Fibroblast of pulmonary artery (primary cell): ENCODE data around the gene IFNA6.

Experiments used
- DNase-seq: peaks from one replicate; pipeline ENCODE4 v3.0.0-alpha.2; 2010; ENCODE audit warnings: low read depth
- H3K4me3 ChIP-seq: replicated peaks from 2 replicates; pipeline ENCODE4 v1.5.1; 2011; ENCODE audit warnings: low read depth, mild to moderate bottlenecking, control low read depth, low read length, moderate library complexity
- TF ChIP-seq, protein P1 (sequence below): IDR thresholded peaks from 2 replicates; pipeline ENCODE4 v1.5.1; 2011; ENCODE audit warnings: mild to moderate bottlenecking, control low read depth, low read length, inconsistent platforms; ENCODE audit errors: missing control alignments

IFNA6 gene

GRCh38 chr9:21326526-21327139 is 24.1 kb downstream of the IFNA6 start:
- peak; percentile 65 for DNase-seq
- H3K4me3 ChIP-seq, result no peak overlapping the region
- TF ChIP-seq, protein P1, sequence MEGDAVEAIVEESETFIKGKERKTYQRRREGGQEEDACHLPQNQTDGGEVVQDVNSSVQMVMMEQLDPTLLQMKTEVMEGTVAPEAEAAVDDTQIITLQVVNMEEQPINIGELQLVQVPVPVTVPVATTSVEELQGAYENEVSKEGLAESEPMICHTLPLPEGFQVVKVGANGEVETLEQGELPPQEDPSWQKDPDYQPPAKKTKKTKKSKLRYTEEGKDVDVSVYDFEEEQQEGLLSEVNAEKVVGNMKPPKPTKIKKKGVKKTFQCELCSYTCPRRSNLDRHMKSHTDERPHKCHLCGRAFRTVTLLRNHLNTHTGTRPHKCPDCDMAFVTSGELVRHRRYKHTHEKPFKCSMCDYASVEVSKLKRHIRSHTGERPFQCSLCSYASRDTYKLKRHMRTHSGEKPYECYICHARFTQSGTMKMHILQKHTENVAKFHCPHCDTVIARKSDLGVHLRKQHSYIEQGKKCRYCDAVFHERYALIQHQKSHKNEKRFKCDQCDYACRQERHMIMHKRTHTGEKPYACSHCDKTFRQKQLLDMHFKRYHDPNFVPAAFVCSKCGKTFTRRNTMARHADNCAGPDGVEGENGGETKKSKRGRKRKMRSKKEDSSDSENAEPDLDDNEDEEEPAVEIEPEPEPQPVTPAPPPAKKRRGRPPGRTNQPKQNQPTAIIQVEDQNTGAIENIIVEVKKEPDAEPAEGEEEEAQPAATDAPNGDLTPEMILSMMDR, result peak; percentile 68

GRCh38 chr9:21324047-21324446 is 26.6 kb downstream of the IFNA6 start:
- no peak for DNase-seq
- TF ChIP-seq, protein P1, result no peak
- no peak overlapping the region for H3K4me3 ChIP-seq

DNA sequence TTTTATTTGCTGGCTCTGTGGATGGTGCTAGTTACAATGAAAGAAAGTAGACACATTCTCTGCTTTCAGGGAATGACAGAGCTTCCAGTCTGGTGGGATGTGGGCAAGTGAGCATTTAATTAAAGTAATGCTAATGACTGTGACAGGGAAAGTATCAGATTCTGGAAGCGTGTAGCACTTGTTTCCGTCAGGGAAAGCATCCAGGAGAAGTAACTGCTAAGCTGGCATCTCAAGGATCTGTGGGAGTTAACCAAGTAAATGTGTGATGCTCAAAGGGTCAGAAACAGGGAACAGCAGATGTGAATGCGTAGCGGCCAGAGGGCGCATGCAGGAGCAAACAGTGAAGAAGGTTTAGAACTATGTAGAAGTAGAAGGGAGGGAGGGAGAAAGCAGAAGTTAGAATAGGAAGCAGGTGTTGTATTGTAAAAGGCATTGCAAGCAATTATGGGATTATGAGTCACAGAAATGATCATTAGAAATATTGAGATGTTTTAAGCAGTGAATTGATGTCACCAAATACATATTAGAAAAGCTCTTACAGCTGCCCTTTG is 27.7 kb downstream of the IFNA6 start:
- no peak overlapping the region for H3K4me3 ChIP-seq
- no peak for DNase-seq
- TF ChIP-seq, protein P1, result no peak

GRCh38 chr9:21320465-21320864 is 30.2 kb downstream of the IFNA6 start:
- TF ChIP-seq, protein P1, result no peak
- DNase-seq, result no peak
- H3K4me3 ChIP-seq, result no peak overlapping the region

DNA sequence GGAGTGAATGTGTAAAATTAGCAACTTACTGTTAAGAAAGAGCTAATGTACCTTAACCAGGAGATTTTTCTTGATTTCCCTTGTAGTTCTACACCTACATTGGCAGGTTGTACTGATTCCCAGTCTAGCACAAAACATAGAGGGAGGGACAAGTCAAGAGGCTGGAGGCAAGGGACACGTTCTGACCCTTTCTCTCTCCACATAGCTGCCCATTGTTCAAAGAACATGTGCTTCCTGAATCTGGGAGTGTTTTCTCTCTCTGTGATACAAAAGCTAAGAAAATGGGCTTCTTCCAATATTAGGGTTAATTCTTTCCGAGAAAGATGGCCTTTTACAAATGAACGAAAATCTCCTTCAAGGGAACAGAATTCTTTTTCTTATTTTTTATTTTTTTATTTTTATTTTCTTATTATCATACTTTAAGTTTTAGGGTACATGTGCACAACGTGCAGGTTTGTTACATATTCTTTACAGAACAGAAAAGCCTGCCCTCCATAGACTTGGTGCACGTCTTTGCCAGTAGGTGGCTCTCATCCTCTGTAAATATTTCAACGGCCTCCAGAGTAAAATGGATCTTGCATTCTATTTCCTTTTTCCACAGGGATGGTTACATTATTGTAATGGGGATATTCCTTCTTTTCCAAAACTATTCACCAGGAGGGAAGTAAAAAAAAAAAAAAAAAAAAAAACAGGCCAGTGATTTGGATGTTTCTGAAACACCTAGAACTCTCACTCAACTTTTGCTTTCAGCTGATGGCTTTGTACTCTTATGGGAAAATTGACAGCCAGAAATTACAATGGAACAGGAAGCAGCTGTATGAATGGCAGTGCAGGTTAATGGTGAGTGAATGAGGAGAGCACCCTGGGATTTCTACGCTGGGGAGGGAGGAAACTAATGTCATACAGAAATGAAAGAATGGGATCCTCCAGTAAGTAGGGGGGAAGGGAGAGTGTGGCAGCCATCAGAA is 32.4 kb downstream of the IFNA6 start:
- DNase-seq, result peak; percentile 67
- H3K4me3 ChIP-seq, result no peak overlapping the region
- TF ChIP-seq, protein P1, result peak; percentile 72

DNA sequence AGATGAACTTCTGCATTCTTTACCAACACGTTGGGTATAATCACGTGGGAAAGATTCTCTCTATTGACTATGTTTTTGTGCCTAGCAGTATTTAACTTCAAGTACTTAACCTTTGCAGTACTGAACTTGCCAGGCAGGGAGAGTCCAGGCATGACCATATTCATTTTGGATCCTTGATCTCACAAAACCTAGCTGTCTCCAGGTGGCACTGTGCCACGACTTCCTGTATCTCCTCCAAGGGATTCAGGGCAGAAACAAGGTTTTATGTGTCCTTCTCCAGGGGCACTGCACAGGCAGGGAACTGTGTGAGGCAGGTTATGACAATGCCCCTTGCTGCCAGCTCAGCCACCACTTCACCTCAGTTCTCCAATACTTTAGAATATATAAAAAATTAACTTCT is 33.8 kb downstream of the IFNA6 start:
- H3K4me3 ChIP-seq, result no peak overlapping the region
- TF ChIP-seq, protein P1, result no peak
- no peak for DNase-seq
